Stimulated activated CD8-positive, alpha-beta memory T cell treated with anti-CD3 and anti-CD28 coated beads, Interleukin-2, amount 100 ng/mL, for 48 hours (primary cell): ENCODE measurements around the gene RNF224.
"Not testable (repeated sequence)": the region's sequence is repeated elsewhere in the genome, so short reads cannot be mapped to it uniquely, and the experiment has no call there.

Experiments used
- DNase-seq, 2 donors: peaks; one replicate each; pipeline ENCODE4 v3.0.0-alpha.2; 2020; ENCODE audit warnings: low read depth in 2 of 2

Gene RNF224

DNA sequence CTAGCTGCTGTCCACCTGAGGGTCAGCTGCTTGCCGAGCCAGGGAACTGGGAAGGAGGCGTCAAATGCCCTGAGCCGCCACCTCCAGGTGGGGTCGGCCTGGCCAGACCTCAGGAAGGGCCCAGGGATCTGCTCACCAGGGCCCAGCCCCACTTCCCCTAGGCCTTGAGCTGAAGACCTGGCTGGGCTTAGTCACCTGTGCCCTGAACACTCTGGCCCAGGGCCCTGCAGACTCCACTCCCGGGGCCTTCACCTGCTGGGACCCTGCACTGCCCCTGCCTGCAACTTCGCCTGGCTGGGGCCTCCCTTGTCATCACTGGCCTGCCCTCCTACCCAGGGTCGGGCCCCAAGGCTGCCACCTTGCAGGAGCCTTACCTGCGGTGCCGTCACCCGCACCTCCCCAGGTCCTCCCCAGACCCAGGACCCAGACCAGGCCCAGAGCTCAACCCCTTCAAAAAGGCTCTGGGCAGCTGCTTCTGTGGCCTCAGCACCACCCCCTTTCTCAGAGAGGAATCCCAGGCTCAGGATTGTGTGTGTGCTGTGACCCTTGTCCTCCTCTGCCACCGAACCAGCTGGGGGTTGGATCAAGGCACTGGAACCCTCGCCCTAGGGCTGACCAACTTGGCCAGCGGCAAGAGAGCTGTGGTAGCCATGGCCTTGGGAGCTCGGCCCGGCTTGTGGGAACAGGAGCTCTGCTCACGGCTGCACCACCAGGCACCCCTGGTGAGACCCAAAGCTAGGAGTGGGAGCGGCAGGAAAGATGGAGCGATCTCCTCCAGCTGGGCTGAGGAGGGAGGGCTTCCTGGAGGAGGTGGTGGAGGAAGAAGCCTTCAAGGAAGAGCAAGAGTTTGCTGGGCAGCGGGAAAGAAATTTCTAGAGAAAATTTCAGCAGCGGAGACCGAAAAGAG is 26.7 kb downstream of the RNF224 start:
- no peak for DNase-seq

DNA sequence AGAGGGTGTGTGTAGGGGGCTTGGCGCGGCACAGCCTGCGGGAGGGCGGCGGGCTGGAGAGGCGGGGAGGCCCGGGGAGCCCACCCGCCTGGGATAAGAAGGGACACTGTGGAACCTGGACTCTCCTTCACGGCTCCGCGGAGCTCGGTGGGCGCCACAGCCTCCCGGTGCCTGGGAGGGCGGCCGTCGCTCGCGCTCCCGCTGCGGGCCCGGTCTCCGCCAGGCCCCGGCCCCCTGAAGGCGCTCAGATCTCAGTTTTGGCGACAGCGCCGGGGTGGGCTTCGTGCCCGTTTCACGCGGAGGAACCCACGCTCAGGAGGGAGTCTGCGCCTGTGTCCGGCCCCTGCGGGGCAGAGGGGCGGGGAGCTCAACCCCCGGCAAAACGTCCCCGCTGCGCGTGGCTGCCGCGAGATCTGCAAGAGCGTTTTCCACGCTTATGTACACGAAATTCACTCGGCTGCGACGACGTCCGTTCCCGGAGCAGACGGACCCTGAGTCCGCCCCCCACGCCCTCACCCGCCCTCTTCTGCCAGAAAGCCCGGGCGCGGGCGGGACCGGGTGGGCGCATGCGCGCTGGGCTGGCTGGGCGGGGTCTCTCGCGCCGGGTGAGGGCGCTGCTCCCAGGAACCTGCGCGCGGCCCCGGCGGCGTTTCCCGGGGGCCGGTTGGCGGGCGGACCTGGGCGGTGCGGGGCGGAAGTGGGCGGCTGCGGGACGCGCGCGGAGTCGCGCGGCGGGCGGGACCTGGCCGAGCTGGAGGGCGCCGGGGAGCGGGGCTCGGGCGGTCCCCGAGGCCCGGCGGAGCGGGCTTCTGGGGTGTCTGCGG is 27.5 kb downstream of the RNF224 start, which contains the start of gene NELFB:
Gene NELFB, plus strand, starts transcription at position 704 of the 824 bp plus-strand sequence.
- DNase-seq, result peak; percentile 95 to 99

- DNase-seq, result no peak
Observed at GRCh38 chr9:137255448-137256114, 28.3 kb downstream of the RNF224 start.

DNA sequence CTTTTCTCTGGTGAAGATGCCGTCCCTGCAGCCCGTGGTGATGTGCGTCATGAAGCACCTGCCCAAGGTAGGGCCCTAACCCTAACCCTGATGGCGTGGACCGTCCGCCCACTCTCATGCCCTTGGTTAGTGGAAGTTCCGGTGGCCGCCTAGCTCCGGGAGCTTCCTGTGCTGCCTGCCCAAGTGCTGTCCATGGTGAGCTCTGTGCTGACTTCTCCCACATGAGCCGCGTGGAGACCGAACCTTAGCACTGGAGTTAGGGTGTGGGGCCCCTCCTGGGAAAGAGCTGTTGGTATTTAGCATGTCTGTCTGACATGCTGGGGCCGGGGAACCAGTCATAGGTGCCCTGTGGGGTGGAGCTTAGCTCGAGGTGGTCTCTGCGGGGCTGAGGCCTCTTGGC is 29.1 kb downstream of the RNF224 start:
- no peak for DNase-seq

GRCh38 chr9:137256856-137257255 is 29.6 kb downstream of the RNF224 start:
- no peak for DNase-seq

DNA sequence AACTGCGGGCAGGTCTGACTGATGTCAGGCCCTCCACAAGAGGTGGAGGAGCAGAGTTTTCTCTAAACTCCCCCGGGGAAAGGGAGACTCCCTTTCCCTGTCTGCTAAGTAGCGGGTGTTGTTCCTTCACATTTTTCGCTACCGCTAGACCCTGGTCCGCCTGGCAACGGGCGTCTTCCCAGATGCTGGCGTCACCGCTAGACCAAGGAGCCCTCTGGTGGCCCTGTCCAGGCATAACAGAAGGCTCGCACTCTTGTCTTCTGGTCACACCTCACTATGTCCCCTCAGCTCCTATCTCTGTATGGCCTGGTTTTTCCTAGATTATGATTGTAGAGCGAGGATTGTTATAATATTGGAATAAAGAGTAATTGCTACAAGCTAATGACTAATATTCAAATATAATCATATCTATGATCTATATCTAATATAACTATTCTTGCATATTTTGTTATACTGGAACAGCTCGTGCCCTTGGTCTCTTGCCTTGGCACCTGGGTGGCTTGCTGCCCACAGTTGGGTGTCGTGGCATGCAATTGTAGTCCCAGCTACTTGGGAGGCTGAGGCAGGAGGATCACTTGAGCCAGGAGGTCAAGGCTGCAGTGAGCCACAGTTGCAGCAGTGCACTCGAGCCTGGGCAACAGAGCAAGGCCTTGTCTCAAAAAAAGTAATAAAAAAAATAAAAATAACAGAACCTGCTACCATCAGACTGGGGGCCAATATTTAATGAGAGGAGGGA is 35.0 kb downstream of the RNF224 start:
- DNase-seq, result not testable (repeated sequence)

- DNase-seq, result no peak
Observed at GRCh38 chr9:137262909-137263285, 35.6 kb downstream of the RNF224 start.

DNA sequence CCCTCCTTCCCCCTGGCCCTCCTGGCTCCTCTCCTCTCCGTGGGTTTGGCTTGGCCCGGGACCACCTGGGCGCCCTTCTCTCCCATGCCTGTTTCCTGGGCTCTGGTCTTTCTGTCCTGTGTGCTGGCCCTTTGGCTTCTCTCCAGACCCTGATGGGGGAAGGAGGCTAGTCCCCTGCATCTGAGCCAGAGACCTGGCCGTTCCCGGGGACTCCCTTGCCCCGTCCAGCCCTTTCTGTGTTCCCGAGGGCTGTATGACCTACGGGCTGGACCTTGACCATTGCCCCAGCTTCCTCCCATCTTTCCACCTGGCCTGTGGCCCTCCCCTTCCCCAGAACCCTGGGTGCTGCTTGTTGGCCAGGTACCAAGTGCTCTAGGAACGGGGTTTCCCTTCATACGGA is 36.2 kb downstream of the RNF224 start:
- no peak for DNase-seq

- no peak for DNase-seq
Observed at GRCh38 chr9:137264067-137264466, 36.8 kb downstream of the RNF224 start.

- no peak for DNase-seq
Observed at GRCh38 chr9:137265496-137266161, 38.3 kb downstream of the RNF224 start.

DNA sequence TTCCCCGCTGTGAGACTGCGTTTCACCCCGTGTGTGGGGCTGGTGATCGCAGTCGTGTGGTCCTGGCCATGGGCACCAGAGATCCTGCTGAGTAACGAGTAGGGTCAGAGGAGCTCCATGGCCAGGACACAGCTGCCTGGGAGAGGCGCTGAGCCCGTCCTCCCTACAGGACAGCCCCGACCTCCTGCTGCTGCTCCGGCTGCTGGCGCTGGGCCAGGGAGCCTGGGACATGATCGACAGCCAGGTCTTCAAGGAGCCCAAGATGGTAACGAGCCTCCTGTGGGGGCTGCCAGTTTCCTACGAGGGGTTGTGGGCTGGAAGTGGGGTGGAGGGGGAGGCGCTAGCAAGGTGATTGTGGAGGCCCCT is 38.8 kb downstream of the RNF224 start:
- no peak for DNase-seq

- no peak for DNase-seq
Observed at GRCh38 chr9:137266585-137267453, 39.5 kb downstream of the RNF224 start.

GRCh38 chr9:137267933-137268355 is 40.6 kb downstream of the RNF224 start:
- no peak for DNase-seq

DNA sequence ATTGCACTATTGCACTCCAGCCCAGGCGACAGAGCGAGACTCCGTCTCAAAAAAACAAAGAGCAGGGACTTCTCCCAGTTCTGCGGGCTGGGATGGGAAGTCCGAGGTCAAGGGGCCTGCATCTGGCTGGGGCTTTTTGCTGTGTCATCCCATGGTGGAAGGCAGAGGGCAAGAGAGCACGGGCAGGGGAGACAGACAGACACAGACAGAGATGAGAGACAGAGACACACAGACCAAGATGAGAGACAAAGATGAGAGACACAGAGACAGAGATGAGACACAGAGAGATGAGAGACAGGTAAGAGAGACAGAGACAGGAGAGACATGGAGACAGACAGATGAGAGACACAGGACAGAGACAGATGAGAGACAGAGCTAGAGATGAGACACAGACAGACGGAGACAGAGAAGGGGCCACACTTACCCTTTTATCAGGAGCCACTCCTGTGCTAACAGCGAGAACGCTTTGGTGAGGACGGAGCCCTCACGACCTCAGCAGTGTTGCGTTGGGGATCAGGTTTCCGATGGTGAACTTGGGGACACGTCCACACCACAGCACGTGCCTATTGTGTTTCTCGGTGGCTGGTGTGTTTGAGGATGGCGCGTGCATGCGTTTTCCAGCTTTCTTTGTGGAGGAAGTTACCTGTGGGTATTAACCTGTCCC is 41.4 kb downstream of the RNF224 start:
- no peak for DNase-seq

DNA sequence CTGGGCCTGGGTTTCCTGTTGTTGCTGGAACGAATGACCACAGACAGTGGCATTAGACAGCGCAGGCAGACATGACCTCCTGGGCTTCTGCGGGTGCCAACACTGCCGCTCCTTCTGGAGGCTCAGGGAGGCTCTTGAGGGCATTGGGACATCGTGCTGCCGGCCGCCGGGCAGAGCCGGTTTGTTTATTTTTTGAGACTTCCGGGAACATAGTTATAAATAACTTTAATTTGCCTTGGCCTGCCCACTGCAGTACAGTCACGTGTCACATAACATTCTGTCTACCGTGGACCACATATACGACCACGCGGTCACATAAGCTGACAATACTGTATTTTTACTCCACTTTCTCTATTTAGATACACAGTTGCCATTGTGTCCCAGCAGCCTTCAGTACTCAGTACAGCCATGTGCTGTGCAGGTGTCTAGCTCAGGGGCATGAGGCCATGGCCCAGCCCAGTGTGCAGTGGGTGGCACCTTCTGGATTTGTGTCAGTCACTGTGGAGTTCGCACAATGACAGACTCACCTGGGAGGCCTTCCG is 42.0 kb downstream of the RNF224 start:
- DNase-seq, result no peak

DNA sequence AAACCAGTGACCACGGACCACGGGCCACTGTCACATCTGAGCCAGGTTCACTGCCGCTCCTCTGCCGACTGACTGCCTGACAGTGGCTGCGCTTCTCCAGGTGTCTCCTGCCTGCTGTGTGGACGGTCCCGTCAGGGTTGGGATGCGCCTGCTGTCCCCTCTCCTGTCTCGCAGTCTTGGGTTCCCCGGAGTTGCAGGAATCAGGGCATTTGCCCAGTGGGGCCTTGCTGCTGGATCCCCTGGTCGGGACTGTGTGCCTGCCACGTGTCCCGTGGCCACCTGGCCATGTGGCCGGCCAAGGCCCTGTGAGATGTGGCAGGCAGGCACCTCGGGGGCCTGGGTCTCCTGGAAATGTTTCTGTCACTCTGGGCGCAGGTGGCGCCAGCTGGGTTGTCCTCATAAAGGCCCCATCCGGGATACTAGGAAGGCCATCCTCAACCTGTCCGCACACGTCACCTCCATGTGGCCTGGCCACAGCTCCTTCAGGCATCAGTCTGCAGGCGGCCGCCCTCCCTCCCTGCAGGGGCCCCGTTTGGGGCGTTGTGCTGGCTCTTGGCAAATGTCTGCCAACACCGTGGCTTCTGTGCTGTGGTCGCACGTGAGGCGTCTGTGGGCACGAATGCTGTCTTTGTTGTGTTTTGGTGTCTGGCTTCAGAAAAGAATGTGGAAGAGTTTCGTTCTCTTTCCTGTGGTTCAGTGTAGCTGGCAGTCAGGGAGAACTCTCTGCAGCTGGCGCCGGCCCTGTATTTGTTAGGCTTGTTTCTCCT is 43.8 kb downstream of the RNF224 start:
- no peak for DNase-seq

DNA sequence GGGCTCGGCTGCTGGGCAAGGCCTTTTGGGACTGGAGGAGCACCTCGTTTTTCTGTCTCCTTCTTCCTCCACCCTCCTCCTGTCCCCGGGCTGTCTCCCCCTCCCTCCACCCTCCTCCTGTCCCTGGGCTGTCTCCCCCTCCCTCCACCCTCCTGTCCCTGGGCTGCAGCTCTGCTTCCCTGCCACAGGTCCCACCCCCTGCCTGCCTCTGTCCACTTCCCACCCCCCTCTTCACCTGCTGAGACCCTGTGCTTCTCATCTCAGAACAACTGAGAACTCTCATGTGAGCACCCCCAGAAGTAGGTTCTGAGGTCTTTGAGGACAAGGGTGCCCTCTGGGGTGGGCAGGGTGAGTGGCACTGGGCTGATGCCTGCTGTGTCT is 44.4 kb downstream of the RNF224 start:
- DNase-seq, result no peak
